AG09309 (cell line): ENCODE data around the gene AARSD1.

Experiments
- DNase-seq: peaks from one replicate; pipeline ENCODE4 v3.0.0-alpha.2; 2010; ENCODE audit warnings: low read depth
- H3K4me3 ChIP-seq: 2 replicates; pipeline ENCODE4 v1.5.1; 2011; ENCODE audit warnings: mild to moderate bottlenecking, low read depth, low read length, moderate library complexity; ENCODE audit not compliant: control insufficient read depth
- CTCF ChIP-seq: IDR thresholded peaks from 2 replicates; pipeline ENCODE4 v1.5.1; 2011; ENCODE audit warnings: mild to moderate bottlenecking, low read depth, low read length, inconsistent platforms; ENCODE audit not compliant: insufficient read depth, control insufficient read depth; ENCODE audit errors: missing control alignments

The AARSD1 gene

GRCh38 chr17:42989726-42990652 is 25.7 kb upstream of the AARSD1 start:
- no peak overlapping the region for H3K4me3 ChIP-seq
- no peak for DNase-seq
- TF ChIP-seq CTCF = no peak

- H3K4me3 ChIP-seq = no peak overlapping the region
- no peak for DNase-seq
- no peak for TF ChIP-seq CTCF
These were observed 24.9 kb upstream of the AARSD1 start for GRCh38 chr17:42989141-42989540.

DNA sequence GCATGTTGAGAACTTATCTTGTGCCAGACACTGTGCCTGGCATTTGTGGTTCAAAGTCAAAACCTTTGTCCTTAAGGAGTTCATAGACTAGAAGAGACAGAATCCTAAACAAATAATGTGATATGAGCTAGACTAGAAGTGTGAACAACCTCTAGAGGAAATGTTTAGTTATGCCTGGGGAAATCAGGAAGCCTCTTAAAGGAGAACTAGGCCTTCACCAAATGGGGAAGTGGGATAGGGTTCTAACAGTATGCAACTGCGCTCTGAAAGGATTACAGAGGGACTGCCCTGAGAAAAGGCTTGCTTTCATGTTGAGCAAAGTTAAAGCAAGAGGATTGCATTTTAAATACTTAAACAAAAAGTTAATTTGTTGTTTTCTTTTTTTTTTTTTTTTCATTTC is 21.0 kb upstream of the AARSD1 start:
- TF ChIP-seq CTCF = no peak
- no peak for DNase-seq
- H3K4me3 ChIP-seq = no peak overlapping the region

DNA sequence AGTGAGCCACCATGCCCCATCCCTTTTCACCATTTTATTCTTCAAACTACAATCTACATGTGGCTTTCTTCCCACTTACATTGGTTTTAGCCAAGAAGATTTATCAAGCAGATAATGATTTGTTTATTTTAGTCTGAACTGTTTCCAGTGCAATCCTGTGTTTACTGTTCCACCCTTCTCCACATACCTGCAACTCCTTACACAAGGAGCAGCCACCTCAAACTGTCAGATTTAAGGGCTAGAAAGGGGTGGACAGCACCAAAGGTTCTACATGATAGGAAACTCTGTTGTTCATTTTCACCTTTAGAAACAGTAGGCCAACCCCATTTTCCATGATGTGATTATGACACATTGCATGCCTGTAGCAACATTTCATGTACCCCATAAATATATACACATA is 18.0 kb upstream of the AARSD1 start:
- no peak overlapping the region for H3K4me3 ChIP-seq
- no peak for DNase-seq

GRCh38 chr17:42980766-42981397 is 16.6 kb upstream of the AARSD1 start:
- peak overlapping the region; percentile 88 for H3K4me3 ChIP-seq
- DNase-seq = no peak
- no peak for TF ChIP-seq CTCF

More for the DNA sequence above, 18.0 kb upstream of the AARSD1 start:
- no peak for TF ChIP-seq CTCF

DNA sequence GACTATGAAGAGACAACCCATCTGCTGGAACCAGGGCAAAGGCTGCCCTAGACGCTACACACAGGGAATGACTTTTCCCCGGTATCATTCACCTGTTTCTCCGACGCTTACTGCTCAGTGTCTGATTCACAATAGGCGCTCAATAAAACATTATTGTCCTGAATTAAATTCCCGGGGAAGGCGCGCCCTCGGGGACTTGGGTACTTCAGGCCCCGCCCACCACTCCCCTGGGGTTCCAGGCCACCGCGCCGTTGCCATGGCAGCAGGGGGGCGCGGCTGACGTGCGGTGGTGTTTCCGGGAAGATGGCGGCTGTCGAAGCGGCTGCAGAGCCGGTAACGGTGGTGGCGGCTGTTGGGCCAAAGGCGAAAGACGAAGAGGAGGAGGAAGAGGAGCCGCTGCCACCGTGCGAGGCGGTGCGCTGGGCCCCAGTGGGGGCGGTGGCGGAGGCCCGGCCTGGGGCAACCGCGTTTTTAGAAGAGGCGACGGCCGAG is 16.1 kb upstream of the AARSD1 start, which contains the start of gene RUNDC1:
Gene RUNDC1, plus strand, starts transcription at position 292 of the 492 bp plus-strand sequence. Its CDS starts 12 bp downstream, at position 304.
- no peak for TF ChIP-seq CTCF
- peak within 1 kb of the TSS; percentile 88 for H3K4me3 ChIP-seq
- no peak for DNase-seq
